Measurements from ENCODE around the gene RNF130.

DNA sequence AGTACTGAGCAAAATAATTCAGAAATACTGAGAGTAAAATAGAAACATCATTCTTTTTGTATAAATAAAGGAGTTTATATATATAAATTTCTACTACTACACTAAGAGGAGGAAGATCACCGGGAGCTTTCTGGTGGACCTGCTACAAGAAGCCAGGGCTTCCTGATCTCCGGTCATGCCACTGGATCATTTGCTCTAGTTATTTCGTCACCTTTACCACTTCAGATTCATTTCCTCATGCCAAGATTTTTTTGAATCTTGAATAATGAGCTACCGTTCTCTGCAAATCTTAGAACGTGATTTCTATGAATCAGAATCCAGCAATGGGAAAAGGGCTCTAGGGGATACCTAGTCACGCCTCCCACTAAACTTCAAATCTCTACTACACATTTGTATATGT lies 111.9 kb downstream of the RNF130 start:
- TF ChIP-seq POLR2A (IDR thresholded peaks at IDR 0.05; ENCODE audit: low read length) (no peak), GATA1 (IDR thresholded peaks at IDR 0.05; ENCODE audit: low read depth, low read length) (no peak)

All from erythroblast (primary cell).